Measurements from ENCODE around the gene BANP.

The BANP gene

GRCh38 chr16:87914812-87915211, 36.4 kb upstream of the BANP start:
- TF ChIP-seq, protein P1, sequence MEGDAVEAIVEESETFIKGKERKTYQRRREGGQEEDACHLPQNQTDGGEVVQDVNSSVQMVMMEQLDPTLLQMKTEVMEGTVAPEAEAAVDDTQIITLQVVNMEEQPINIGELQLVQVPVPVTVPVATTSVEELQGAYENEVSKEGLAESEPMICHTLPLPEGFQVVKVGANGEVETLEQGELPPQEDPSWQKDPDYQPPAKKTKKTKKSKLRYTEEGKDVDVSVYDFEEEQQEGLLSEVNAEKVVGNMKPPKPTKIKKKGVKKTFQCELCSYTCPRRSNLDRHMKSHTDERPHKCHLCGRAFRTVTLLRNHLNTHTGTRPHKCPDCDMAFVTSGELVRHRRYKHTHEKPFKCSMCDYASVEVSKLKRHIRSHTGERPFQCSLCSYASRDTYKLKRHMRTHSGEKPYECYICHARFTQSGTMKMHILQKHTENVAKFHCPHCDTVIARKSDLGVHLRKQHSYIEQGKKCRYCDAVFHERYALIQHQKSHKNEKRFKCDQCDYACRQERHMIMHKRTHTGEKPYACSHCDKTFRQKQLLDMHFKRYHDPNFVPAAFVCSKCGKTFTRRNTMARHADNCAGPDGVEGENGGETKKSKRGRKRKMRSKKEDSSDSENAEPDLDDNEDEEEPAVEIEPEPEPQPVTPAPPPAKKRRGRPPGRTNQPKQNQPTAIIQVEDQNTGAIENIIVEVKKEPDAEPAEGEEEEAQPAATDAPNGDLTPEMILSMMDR (IDR thresholded peaks at IDR 0.05; ENCODE audit: low read depth, low read length, missing control alignments): no peak
- H3K27me3 ChIP-seq (replicated peaks): no peaks in the 10 kb centered on the region

GRCh38 chr16:87917503-87917902, 33.7 kb upstream of the BANP start:
- TF ChIP-seq, protein P1 (IDR thresholded peaks at IDR 0.05; ENCODE audit: low read depth, low read length, missing control alignments): no peak
- no peak for DNase-seq
- Histone ChIP-seq H3K27ac (no peak overlapping the region), H3K27me3 (replicated peaks) (no peaks in the 10 kb centered on the region), H3K36me3 (replicated peaks) (no peaks in the 10 kb centered on the region), H3K4me3 (ENCODE audit: low read depth, low read length) (no peak overlapping the region)
- in situ Hi-C loops (cut with HindIII; ENCODE audit: low pct_ligation_motif_present, low sequenced_read_pairs): no loop called here

More at GRCh38 chr16:87914812-87915211, 36.4 kb upstream of the BANP start:
- Histone ChIP-seq H3K4me3 (ENCODE audit: low read depth, low read length) (no peak overlapping the region), H3K36me3 (replicated peaks) (no peaks in the 10 kb centered on the region), H3K27ac (no peak overlapping the region)
- DNase-seq: no peak
- in situ Hi-C loops (cut with HindIII; ENCODE audit: low pct_ligation_motif_present, low sequenced_read_pairs): no loop called here

DNA sequence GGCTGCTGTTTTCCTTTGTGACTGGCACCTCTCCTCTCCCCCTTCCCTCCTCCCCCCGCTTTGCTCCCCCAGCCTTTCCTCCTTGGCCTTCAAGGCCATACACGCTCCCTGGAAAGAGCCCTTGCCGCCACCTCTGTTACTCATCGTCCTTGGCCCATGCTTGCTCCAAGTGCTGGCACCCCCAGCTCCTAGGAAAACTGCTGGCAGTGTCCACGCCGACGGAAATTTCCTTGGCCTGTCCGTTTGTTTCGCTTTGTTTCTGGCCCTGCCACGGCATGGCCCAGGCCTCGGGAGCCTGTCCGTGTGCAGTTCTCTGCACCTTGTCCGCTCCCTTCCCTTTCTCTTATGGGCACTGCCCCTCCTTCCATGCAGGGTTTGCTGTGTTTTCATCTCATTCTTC, 32.9 kb upstream of the BANP start:
- DNase-seq: no peak
- Histone ChIP-seq H3K4me3 (ENCODE audit: low read depth, low read length) (no peak overlapping the region), H3K27me3 (replicated peaks) (peaks cover 3% of the 10 kb centered on the region), H3K36me3 (replicated peaks) (no peaks in the 10 kb centered on the region), H3K27ac (no peak overlapping the region)
- TF ChIP-seq, protein P1 (IDR thresholded peaks at IDR 0.05; ENCODE audit: low read depth, low read length, missing control alignments): no peak
- in situ Hi-C loops (cut with HindIII; ENCODE audit: low pct_ligation_motif_present, low sequenced_read_pairs): no loop called here

DNA sequence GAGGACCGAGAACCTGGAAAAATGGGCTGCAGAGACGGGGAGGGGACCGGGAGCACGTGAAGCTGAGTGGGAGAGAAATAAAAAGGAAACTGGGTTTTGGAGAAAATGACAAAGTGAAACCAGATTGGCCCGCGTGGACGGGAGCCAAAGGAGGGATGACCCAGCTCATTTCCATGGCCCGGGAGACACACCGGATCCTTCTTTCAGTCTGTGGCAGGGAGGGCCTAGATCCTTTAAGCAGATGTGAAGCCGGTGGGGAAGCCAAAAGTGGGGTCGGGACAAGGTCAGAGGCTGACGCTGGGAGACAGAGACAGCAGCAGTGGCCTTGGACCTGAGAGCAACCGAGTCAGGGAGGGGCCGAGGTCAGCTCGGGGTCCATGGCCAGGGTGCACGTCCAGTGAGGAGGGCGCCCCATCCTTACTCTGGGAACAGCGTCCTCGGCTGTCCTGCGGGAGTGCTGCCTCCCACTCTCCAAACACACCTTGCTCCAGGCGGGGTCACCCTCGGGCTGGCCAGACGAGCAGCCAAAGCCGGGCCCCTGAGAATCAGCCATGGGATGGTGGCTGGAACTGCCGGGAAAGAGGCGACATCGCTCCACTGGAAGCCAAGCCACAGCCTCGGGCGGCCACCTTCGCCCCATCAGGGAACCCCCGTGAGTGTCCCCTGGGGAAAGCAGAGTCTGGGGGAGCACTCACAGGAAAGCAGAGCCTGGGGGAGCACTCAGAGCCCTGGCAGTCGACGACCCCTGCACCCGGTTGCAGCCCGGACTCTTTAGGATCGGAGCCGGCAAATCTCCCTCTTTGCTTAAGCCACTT, 32.2 kb upstream of the BANP start:
- Histone ChIP-seq H3K4me3 (ENCODE audit: low read depth, low read length) (no peak overlapping the region), H3K36me3 (replicated peaks) (no peaks in the 10 kb centered on the region), H3K27me3 (replicated peaks) (peaks cover 5% of the 10 kb centered on the region), H3K27ac (no peak overlapping the region)
- in situ Hi-C loops (cut with HindIII; ENCODE audit: low pct_ligation_motif_present, low sequenced_read_pairs): no loop called here
- TF ChIP-seq, protein P1 (IDR thresholded peaks at IDR 0.05; ENCODE audit: low read depth, low read length, missing control alignments): no peak
- no peak for DNase-seq

- in situ Hi-C loops (cut with HindIII; ENCODE audit: low pct_ligation_motif_present, low sequenced_read_pairs): no loop called here
- H3K27me3 ChIP-seq (replicated peaks): peaks cover 5% of the 10 kb centered on the region
- H3K4me3 ChIP-seq (ENCODE audit: low read depth, low read length): no peak overlapping the region
- H3K27ac ChIP-seq: no peak overlapping the region
- H3K36me3 ChIP-seq (replicated peaks): no peaks in the 10 kb centered on the region
- TF ChIP-seq, protein P1 (IDR thresholded peaks at IDR 0.05; ENCODE audit: low read depth, low read length, missing control alignments): no peak
- DNase-seq: no peak
Measured at GRCh38 chr16:87919681-87919994, 31.6 kb upstream of the BANP start.
